GM21737 (cell line): ENCODE measurements around the gene RUNDC1.
A peak's percentile ranks its signal among the peaks of the same experiment; 100 is the strongest.
"Not testable (repeated sequence)": the region's sequence is repeated elsewhere in the genome, so short reads cannot be mapped to it uniquely, and the experiment has no call there.

Source experiments
- ATAC-seq: cut with Tn5 transposase; IDR thresholded peaks from one replicate; pipeline ENCODE4 v1.9.1; 2021; ENCODE audit warnings: mild to moderate bottlenecking, moderate library complexity; ENCODE audit not compliant: unreplicated experiment

RUNDC1 gene

DNA sequence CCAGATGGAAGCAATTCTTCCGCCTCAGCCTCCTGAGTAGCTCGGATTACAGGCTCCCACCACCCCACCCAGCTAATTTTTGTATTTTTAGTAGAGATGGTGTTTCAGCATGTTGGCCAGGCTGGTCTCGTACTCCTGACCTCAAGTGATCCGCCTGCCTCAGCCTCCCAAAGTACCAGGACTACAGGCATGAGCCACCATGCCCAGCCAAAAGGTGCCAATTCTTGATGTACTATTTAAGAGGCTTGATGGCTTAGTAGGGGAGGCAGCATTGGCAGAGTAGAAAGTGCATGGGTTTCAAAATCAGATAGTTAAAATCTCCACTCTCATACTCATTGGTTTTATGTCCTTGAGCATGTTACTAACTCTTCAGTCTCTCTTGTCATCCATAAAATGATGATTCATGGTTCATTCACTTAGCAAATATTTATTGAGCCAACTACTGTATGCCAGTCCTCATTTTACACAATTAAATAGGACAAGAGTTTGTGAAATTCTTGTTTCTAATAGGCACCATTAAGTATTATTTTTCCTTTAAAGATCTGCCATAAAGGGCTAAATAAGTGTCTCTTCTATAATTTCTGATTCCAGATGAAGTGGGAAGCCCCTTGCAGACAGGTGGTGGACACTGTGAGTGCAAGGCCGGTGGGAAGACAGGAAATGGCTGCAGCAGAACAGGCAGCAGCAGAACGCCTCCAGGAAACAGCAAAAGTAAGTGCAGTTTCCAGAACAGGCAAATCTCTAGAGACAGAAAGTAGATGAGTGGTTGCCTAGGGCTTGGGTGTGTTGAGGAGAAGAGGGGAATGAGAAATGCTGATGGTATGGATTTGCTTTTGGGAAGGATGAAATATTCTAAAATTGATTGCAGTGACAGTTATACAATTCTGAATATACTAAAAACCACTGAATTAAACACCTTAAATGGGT is 9.6 kb downstream of the RUNDC1 start:
- no peak for ATAC-seq

DNA sequence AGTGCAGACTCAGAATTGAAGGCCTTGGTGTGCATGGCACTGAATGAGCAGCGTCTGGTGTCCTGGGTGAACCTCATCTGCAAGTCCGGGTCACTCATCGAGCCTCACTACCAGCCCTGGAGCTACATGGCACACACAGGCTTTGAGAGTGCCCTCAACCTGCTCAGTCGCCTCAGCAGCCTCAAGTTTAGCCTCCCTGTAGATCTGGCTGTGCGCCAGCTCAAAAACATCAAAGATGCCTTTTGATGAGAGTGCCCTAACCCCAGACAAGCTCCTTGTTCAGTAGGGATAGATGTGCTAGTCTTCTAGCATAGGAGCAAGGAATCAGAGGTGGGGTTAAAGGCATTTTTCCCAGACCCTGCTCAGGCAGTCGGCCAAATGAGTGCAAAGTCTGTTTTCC is 11.1 kb downstream of the RUNDC1 start:
- ATAC-seq = no peak

DNA sequence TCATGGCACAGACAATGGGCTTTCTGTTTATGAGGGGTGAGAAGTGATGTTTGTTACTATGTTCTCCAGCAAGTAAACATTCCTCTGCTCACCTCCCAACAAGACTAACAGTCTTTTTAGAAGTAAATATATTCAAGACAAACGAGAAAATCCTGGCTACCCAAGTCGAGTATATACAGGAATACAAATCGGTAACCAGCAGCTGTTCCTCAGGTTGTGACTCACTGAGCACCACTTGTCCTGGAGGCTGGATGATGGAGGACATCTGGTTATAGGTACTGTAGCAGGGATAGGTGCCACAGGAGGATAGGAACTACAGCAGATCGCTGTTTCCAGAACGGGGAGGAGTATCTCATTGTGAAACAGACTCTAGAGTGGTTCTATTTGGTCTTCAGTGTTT is 12.5 kb downstream of the RUNDC1 start:
- no peak for ATAC-seq

- not testable (repeated sequence) for ATAC-seq
Measured at GRCh38 chr17:42993913-42994312, 13.5 kb downstream of the RUNDC1 start.

DNA sequence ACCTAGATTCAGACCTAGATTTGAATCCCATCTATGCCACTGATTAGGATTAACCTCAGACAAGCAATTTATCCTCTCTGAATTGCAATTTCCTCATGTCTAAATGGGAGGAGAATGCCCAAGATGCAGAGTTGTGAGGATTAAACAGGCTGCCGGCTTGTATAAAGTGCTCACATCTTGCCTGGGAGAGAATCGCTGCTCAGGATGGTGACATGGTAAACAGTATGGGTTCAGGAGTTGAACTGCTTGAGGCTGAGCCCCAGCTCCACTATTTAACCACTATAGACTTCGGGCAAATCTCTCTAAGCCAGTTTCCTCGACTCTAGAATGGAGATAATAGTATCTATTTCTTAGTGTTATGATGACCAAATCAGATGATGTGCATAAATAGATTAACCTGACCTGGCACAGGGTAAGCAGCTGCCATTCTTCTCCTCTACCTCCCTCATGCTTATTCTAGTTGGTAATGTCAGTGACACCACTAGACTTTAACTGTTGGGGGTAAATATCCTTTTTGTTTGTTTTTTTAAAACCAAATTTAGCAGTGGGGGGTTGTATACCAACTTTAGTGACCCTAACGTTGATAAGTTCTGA is 17.1 kb downstream of the RUNDC1 start:
- no peak for ATAC-seq

- ATAC-seq = peak; percentile 90
Measured at GRCh38 chr17:42997984-42998938, 17.9 kb downstream of the RUNDC1 start, which contains the start of gene RPL27. Gene RPL27, plus strand, starts transcription at chr17:42998419. Its CDS starts 332 bp downstream, at chr17:42998751.

DNA sequence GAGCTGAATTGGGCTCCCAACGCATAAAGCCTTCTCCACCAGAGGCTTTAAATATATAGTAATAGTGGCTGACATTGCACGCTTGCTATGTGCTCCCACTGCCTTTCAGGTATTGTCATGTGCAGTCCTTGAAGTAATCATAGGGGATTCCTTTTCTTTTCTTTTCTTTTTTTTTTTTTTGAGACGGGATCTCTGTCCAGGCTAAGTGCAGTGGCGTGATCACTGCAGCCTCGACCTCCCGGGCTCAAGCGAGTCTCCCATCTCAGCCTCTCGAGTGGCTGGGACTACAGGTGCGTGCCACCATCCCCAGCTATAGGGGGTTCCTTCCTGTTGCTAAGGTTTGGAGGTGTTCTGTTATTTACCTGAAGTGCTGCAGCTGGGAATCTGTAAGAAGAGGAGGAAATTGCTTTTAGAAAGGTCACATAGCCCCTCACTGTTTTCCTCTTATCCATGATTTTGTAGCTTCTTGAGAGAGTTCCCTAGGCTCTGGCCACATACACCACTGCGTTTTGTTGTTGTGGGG is 18.7 kb downstream of the RUNDC1 start:
- ATAC-seq = no peak

DNA sequence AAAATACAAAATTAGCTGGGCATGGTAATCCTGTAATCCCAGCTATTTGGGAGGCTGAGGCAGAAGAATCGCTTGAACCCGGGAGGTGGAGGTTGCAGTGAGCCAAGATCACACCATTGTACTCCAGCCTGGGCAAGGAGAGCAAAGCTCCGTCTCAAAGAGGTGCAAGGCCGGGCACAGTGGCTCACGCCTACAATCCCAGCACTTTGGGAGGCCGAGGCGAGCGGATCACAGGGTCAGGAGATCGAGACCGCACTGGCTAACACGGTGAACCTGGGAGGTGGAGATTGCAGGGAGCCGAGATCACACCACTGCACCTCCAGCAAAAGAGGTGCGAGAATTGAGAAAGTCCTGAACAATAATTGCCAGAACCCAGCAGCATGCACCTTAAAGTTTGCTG is 20.5 kb downstream of the RUNDC1 start:
- not testable (repeated sequence) for ATAC-seq

- no peak for ATAC-seq
Measured at GRCh38 chr17:43003542-43004172, 23.3 kb downstream of the RUNDC1 start.

GRCh38 chr17:43006639-43007551 is 26.5 kb downstream of the RUNDC1 start, which contains the start of gene IFI35:
Gene IFI35, plus strand, starts transcription at chr17:43006784. Its CDS starts 164 bp downstream, at chr17:43006948.
- ATAC-seq = peak; percentile 84

DNA sequence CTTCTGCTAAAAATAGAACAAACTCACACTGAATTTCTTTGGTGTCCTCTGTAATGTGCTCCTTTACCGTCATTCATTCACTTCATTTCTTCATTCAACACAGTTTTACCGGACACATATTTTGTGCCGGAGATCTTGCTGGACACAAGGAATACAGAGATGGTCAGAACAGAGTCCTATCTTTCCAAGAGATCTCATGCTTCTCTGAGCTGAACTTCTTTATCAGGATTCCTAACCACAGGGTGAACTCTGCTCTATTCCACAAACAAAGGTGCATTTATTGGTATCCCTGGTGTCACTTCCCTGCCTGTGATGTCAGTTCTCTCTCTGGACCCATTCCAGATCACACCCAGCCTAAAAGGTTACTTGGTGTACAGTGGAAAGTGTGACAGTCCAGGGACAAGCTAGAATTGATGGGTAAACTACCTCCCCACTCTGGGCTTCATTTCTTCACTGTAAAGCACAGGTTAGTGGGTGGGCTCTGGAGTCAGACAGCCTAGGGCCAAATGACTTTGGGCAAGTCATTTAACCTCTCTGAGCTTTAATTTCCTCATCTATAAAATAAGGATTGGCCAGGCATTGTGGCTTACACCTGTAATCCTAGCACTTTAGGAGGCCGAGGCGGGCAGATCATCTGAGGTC is 30.4 kb downstream of the RUNDC1 start:
- no peak for ATAC-seq

DNA sequence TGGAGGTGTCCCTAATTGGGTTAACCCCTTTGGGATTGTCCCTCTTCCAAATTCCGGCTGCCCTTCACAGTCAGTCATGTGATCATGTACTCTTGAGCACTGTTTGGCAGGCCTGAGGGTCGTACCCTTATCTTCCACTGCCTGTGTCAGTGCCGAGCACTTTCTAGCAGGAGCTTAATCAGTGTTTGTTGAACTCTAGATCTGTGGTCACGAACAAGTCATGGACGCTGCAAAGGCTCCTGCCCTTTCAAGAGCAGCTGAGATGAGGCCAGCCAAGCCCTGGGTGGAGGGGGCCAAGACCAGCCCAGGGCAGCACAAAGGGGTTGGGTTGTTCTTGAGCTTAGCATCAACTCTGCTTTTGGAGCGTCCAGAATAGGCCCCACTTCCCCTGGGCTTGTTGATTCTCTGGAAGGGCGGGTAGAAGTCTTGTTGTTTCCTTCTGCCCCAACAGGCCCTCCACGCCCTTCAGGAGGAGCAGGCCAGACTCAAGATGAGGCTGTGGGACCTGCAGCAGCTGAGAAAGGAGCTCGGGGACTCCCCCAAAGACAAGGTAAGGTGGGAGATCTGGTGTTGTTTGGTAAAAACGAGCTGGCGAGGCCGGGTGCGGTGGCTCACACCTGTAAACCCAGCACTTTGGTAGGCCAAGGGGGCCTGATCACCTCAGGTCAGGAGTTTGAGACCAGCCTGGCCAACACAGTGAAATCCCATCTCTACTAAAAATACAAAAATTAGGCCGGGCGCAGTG is 31.5 kb downstream of the RUNDC1 start:
- ATAC-seq = no peak

DNA sequence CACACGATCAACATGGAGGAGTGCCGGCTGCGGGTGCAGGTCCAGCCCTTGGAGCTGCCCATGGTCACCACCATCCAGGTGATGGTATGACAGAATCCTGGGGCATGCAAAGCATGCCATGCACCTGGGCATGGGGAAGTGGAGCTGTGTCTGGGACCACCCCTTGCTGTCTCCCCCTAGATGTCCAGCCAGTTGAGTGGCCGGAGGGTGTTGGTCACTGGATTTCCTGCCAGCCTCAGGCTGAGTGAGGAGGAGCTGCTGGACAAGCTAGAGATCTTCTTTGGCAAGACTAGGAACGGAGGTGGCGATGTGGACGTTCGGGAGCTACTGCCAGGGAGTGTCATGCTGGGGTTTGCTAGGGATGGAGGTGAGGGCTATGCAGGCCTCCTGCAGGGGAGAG is 32.9 kb downstream of the RUNDC1 start:
- no peak for ATAC-seq

GRCh38 chr17:43014020-43014648 is 33.8 kb downstream of the RUNDC1 start:
- no peak for ATAC-seq

- no peak for ATAC-seq
Measured at GRCh38 chr17:43014649-43015542, 34.5 kb downstream of the RUNDC1 start.

- no peak for ATAC-seq
Measured at GRCh38 chr17:43015579-43015978, 35.2 kb downstream of the RUNDC1 start.

DNA sequence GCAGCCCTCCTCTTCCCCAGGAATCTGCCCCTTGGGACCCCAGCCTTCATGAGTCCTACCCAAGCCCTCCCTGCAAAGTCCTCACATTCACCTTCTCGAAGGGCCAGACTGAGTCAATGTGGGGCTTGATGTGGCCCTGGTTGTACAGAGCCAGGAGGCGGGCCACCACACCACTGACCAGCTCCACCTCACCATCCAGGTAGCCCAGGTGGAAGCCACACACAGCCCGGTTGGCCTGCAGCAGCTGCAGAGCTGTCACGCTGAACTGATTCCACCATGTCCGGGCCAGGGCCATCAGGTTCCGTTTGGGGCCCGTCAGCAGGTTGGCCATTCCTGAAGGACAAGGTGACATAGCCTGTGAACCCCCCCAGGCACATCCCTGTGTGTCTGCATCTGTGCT is 35.9 kb downstream of the RUNDC1 start:
- ATAC-seq = no peak
